Hepatocyte (in vitro differentiated cells): ENCODE data around the gene TBC1D24.

ENCODE experiments used
- EZH2 ChIP-seq: fragments of 200-600 bp; sonication (generic); IDR thresholded peaks from 2 replicates; pipeline ENCODE4 v1.6.1; 2016; ENCODE audit warnings: antibody characterized with exemption, mild to moderate bottlenecking, borderline replicate concordance
- TF ChIP-seq, protein P1 (sequence below): fragments of 200-600 bp; sonication (generic); IDR thresholded peaks from 2 replicates; pipeline ENCODE4 v1.5.1; 2016; ENCODE audit warnings: antibody characterized with exemption, mild to moderate bottlenecking; ENCODE audit not compliant: poor library complexity

DNA sequence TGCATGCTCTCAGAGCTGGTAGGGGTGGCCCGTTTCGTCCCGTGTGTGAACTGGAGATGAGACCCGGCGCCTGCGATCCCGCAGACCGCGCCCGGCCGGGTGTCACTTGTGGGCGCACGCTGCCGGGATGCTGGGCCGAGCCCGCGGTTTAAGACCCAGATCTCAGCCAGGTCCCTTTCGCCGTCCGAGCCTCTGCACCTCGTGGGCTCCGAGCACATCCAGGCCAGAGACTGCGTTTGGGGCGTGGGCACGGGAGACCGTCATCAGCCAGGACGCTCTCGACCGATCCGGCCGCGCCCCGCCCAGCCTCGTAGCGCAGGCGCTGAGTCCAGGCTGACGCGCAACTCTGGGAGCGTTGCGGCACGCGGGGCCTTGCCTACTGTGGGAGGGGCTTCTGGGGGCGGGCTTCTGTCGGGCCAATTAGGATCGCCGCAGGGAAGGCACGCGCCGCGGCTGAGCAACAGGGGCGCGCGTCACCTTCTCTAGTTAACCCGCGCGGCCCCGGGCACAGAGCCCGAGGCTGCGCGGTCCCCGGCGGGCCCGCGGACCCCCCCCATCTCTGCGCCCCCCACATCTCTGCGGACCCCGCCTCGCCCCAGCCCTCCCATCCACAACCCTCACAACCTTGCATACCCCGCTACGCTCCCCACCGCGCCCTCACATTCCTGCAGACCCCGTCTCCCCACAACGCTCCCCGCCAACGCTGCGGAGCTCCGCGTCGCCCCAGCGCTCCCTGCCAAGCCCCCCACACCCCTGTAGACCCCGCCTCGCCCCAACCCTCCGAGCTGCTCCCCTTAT, 57.0 kb downstream of the TBC1D24 start:
- TF ChIP-seq, protein P1, sequence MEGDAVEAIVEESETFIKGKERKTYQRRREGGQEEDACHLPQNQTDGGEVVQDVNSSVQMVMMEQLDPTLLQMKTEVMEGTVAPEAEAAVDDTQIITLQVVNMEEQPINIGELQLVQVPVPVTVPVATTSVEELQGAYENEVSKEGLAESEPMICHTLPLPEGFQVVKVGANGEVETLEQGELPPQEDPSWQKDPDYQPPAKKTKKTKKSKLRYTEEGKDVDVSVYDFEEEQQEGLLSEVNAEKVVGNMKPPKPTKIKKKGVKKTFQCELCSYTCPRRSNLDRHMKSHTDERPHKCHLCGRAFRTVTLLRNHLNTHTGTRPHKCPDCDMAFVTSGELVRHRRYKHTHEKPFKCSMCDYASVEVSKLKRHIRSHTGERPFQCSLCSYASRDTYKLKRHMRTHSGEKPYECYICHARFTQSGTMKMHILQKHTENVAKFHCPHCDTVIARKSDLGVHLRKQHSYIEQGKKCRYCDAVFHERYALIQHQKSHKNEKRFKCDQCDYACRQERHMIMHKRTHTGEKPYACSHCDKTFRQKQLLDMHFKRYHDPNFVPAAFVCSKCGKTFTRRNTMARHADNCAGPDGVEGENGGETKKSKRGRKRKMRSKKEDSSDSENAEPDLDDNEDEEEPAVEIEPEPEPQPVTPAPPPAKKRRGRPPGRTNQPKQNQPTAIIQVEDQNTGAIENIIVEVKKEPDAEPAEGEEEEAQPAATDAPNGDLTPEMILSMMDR: no peak
- TF ChIP-seq EZH2: no peak
